GM18505 (cell line): Measurements from ENCODE around the gene GJB3.

Source experiments
- ATAC-seq: cut with Tn5 transposase; IDR thresholded peaks from one replicate; pipeline ENCODE4 v1.9.1; 2021; ENCODE audit not compliant: unreplicated experiment
- POLR2A ChIP-seq: IDR thresholded peaks from 4 replicates; pipeline ENCODE4 v1.6.1; 2011; ENCODE audit warnings: borderline replicate concordance; ENCODE audit not compliant: insufficient read depth, insufficient read length; ENCODE audit errors: extremely low read depth

Gene GJB3

DNA sequence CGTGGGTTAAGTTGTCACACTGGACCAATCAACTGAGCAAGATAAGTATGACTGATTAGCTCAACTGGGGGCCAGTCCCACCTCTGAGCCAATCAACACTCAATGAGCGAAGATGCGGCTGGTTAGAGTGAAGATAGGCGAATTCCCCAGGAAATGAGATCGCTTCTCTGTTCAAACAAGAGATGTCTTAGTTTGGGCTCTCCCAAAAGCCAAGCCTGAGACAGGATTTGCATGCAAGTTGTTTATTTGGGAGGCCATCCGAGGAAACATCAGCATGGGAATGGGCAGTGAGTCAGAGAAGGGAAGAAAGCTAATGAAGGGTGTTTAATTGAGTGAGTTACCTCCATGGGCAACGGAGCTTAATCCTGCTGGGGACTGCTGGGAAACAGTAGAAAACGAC is 31.0 kb upstream of the GJB3 start:
- no peak for ATAC-seq
- no peak for TF ChIP-seq POLR2A

DNA sequence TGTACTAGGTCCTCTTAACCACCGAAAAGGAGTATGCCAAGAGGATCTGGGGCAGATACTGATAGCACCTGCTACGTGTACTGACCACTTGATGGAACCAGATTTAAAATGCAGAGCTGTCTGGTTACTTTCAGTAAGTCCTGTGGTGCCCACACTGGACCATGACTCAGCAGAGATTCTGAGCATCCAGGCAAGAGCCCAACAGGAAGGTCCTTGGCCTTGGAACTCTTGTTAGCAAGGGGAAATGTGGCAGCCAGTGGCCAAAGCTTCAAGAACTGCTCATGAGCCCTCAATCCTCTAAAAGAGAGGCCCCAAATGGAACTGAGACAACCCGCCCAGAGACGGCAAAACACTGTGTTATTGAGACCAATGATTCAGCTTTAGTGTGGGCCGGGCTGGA is 30.4 kb upstream of the GJB3 start:
- no peak for TF ChIP-seq POLR2A
- ATAC-seq, result no peak

DNA sequence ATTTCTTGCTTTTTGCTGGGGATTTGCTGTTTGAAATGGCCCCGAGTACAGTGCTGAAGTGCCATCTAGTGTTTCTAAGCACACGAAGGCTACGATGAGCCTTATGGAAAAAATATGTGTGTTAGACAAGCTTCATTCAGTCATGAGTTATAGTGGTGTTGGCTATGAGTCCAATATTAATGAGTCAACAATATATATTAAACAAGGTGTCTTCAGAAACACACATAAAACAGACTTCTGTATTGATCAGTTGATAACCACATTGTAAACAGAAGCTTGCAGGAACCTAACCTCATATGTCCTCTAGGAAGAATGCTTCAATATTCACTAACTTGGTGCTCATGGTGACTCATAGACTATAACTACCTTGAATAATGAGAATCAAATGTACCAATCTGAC is 27.9 kb upstream of the GJB3 start:
- ATAC-seq, result no peak
- no peak for TF ChIP-seq POLR2A

DNA sequence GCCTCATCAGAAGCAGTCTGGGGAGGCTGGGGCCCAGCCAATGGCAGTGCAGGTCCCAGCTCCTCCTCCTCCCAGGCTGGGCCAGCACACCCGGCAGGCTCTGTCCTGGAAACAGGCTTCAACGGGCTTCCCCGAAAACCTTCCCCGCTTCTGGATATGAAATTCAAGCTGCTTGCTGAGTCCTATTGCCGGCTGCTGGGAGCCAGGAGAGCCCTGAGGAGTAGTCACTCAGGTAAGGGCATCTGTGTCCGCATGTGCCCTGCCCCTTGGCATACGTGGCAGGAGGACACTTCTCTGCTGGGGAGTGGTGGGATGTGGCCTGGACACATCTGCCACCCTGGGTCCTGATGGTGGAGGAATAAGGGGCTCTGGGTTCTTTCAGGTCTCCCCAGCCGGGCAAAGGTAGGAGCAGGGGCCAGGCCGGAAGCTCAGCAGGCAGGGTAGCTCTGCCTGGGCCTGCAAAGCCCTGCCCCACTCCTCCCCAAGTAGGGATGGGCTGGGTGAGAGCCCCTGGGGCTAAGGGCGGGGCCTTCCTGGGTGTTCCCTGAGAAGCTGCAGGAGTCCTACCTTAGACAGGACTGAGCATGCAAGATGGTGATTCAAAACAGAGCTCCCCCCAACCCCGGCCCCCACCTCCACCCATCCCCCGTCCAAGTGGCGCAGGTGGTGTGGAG is 25.9 kb upstream of the GJB3 start, which contains the start of gene GJB5:
Gene GJB5 (plus strand): TSS at position 84 of the 674 bp plus-strand sequence. CDS start 2,284 bp downstream, outside the sequence.
- TF ChIP-seq POLR2A, result no peak
- no peak for ATAC-seq

DNA sequence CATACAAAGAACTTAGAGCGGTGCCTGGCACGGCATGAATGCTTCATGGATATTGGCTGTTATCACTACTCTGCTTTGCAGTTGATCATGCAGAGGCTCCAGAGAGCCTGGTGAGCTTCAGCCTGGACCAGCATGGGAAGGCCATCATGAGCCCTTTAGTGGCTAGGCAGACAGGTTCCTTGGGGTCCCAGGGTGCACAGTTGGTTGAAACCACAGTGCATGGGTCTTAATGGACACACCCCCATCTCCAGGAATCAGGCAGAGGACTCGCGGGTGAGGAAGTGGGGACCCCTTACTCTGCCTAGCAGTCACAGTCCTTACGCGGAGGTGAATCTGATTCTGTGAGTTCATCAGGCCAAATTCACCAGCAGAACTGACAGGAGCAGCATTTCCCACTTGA is 25.1 kb upstream of the GJB3 start:
- no peak for TF ChIP-seq POLR2A
- ATAC-seq, result no peak

DNA sequence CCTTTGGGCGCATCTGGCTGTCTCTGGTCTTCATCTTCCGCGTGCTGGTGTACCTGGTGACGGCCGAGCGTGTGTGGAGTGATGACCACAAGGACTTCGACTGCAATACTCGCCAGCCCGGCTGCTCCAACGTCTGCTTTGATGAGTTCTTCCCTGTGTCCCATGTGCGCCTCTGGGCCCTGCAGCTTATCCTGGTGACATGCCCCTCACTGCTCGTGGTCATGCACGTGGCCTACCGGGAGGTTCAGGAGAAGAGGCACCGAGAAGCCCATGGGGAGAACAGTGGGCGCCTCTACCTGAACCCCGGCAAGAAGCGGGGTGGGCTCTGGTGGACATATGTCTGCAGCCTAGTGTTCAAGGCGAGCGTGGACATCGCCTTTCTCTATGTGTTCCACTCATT is 23.6 kb upstream of the GJB3 start:
- TF ChIP-seq POLR2A, result no peak
- no peak for ATAC-seq

DNA sequence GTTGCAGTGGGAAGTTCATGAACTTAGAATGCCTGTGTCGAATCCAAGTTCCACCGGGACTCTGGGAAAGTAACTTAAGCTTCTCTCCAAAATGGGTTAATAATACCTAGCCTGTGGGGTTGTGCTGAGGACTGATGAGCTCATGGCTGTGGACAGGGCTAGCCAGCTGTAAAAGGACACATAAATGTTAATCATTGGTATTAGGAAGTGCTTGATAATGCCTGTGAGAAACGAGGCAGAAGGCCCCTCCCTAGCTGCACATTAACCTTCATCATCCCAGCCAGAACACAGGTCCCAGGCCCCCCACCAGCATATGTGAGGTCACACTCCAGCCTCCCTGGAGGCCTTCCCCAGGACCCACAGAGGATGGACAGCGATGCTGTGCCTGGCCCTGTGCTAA is 22.3 kb upstream of the GJB3 start:
- ATAC-seq, result no peak
- TF ChIP-seq POLR2A, result no peak

DNA sequence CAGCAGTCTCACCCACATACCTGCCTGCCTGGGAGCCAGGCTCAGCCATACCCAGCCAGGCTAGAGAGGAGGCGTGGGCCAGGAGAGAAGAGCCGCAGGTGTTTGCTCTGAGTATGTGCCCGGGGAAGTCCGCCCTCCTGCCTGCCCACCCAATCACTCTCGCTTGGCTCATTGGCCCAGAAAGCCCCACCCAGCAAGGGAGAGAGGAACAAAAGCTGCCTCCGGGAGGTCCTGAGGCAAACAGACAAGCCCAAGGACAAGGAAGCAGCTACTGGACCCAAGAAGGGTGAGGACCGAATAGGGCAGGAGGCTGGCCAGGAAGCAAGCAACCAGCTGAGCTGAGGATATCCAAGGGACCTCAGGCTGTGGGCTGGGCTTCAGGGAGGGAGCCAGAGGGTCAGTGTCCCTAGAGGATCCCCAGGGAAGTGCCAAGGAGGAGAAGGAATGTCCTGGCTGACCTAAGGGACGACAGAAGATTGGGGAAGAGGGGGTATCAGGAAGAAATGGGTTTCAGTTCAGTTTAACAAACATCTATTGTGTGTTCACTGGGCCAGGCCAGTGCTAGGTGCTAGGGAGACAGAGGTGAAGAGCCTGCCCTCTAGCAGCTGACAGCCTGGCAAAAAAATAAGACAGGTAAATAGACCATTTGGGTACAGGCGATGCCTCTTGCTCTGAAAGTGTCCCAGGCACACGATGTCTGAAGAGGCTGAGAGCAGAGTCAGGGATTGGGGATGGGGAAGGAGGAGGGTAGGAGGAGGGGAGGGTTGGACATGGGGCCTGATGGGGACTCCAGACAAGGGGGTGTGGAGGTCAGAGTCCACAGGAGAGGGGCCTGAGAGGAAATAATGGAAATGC is 21.3 kb upstream of the GJB3 start, which contains the start of gene GJB4:
Gene GJB4 (plus strand): TSS at position 238 of the 855 bp plus-strand sequence. CDS start 1,515 bp downstream, outside the sequence.
- no peak for ATAC-seq
- no peak for TF ChIP-seq POLR2A

DNA sequence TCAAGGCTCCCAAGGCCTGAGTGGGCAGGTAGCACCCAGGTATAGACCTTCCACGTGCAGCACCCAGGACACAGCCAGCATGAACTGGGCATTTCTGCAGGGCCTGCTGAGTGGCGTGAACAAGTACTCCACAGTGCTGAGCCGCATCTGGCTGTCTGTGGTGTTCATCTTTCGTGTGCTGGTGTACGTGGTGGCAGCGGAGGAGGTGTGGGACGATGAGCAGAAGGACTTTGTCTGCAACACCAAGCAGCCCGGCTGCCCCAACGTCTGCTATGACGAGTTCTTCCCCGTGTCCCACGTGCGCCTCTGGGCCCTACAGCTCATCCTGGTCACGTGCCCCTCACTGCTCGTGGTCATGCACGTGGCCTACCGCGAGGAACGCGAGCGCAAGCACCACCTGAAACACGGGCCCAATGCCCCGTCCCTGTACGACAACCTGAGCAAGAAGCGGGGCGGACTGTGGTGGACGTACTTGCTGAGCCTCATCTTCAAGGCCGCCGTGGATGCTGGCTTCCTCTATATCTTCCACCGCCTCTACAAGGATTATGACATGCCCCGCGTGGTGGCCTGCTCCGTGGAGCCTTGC is 19.7 kb upstream of the GJB3 start:
- no peak for TF ChIP-seq POLR2A
- ATAC-seq, result no peak

DNA sequence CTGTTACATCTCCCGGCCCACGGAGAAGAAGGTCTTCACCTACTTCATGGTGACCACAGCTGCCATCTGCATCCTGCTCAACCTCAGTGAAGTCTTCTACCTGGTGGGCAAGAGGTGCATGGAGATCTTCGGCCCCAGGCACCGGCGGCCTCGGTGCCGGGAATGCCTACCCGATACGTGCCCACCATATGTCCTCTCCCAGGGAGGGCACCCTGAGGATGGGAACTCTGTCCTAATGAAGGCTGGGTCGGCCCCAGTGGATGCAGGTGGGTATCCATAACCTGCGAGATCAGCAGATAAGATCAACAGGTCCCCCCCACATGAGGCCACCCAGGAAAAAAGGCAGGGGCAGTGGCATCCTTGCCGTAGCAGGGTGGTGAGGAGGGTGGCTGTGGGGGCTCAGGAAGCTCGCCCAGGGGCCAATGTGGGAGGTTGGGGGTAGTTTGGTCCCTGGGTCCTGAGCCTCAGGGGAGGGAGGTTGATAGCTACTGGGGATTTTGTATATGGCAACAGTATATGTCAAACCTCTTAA is 19.2 kb upstream of the GJB3 start:
- TF ChIP-seq POLR2A, result no peak
- ATAC-seq, result no peak

DNA sequence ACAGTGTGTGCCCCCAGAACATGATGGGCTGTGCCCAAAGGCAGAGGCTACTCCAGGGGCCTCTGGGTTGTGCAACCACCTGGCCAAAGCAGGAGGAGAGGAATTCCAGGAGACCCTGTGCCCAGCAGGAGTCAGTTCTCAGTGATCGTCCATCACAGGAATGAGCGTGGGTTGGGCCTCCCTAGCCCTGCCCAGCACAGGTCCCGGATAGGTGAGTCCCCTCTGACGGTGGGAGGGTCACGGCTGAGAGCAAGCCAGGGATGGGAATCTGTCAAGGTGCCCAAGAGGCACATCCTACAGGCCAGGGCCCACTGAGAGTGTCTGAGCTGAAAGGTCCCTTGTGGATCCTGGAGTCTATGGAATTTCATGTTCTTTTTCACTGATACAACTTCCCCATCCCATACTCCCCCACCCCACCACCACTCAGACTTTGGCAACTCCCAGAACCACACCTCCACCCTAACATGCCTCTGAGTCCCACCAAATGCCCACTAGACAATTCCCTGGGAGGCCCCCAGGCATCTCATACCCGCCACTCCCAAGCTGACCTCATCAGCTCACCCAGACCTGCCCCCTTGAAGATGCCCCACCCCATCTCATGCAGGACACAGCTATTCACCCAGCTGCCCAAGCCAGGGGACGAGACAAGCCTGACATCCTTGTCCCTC is 18.4 kb upstream of the GJB3 start:
- ATAC-seq, result no peak
- no peak for TF ChIP-seq POLR2A

DNA sequence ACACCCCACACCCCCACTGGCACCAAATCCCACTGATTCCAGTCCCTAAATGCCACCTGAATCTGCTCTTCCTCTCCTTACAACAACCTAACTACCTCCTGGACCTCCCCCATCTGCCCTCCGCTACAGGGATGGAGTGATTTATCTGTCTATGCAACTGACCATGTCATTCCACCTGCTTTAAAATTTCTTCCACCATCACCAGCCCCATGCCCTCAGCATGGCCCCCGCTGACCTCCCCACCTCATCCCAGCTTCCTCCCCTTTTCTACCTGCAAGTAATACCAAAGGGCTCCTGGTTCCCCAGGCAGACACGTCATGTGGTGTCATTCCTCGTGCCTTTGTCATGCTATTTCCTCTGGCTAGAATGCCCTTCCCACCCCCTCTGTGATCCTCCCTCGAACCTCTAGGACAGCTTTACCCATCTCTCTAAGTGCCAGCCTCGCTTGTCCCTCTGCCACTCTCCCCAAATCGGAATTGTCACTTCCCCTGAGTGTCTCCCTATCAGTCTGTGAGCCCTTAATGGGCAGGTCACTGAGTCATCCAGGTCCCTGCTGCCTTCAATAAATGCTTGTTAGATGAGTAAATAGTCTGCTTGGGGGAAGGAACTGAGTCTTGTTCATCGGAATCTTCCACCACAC is 17.8 kb upstream of the GJB3 start:
- no peak for TF ChIP-seq POLR2A
- no peak for ATAC-seq

DNA sequence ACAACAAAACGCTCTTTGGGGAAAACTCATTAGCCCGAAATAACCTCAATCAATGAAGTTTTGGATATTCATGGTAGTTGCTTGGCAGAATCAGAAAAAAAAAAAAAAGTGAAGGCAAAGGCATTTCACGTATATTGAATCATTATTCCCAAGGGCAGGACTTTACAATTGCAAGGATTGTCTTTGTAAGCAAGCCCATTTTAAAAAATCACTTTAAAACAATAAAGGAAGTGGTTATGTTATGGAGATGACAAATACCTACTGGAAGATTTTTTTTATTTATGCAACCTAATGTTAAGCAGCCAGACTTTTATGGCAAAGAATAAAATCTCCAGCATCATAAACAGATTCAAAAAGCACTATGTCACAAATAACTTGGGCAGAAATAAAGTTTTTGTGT is 12.2 kb upstream of the GJB3 start:
- no peak for ATAC-seq
- no peak for TF ChIP-seq POLR2A

DNA sequence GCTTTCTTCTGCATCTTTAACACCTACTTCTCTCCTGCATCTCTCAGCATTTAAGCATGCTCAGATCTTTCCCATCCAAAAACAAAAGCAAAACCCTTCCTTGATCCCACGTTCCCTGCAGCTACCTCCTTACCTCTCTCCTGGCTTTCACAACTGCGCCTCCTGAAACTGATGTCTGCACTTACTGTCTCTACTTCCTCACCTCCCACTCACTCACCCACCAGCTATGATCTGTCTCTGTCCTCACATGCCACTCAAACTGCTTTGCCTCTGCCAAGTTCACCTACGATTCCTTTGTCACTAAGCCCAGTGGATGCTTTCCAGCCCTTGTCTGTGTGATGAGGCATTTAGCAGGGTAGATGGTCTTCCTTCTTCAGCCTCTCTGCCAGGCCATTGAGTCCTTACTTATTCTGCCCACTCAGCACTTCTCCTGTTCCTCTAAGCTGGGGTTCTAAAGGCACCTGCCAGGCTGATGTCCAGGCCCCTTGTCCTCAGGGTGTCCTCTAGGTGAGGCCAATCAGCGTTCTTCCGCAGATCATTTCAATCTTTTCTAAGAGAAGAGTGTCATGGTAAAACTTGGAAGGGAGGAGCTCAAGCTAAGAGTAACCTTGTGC is 10.0 kb upstream of the GJB3 start:
- no peak for ATAC-seq
- no peak for TF ChIP-seq POLR2A
